Thyroid gland (tissue), 4 donors: Measurements from ENCODE around the gene PRKACA.

ENCODE experiments used
- CTCF ChIP-seq, 6 experiments: fragments of 200-600 bp in 3 of 6; fragments of 450-650 bp in 3 of 6; sonication (generic) in 3 of 6; IDR thresholded peaks; one replicate each; pipeline ENCODE4 v1.5.1; 2016 to 2019; ENCODE audit warnings: antibody characterized with exemption in 6 of 6, mild to moderate bottlenecking in 2 of 6, inconsistent platforms in 1 of 6, moderate library complexity in 1 of 6
- POLR2A ChIP-seq, 2 donors: fragments of 450-650 bp; IDR thresholded peaks; one replicate each; pipeline ENCODE4 v1.6.1; 2017; ENCODE audit warnings: antibody characterized with exemption in 2 of 2, mild to moderate bottlenecking in 2 of 2, moderate library complexity in 1 of 2

- TF ChIP-seq CTCF (IDR thresholded peaks at IDR 0.05) (no peak), POLR2A (IDR thresholded peaks at IDR 0.05) (peak in 1 of 2 donors; percentile 24)
These were observed 18.5 kb upstream of the PRKACA start for GRCh38 chr19:14135985-14136508.
